Stomach (tissue), 4 donors: ENCODE measurements around the gene TMEM132D.

ENCODE experiments used
- CTCF ChIP-seq, 7 experiments: fragments of 450-650 bp in 4 of 7; fragments of 200-600 bp in 3 of 7; sonication (generic) in 3 of 7; IDR thresholded peaks; one replicate each; pipeline ENCODE4 v1.5.1; 2016 to 2019; ENCODE audit warnings: antibody characterized with exemption in 7 of 7, control low read depth in 2 of 7, mild to moderate bottlenecking in 1 of 7
- EP300 ChIP-seq: sonication (generic); formaldehyde crosslinking; IDR thresholded peaks from one replicate; pipeline ENCODE4 v1.6.1; 2017; ENCODE audit warnings: antibody characterized with exemption
- POLR2A ChIP-seq, 4 donors: fragments of 450-650 bp; IDR thresholded peaks; one replicate each; pipeline ENCODE4 v1.6.1; 2016; ENCODE audit warnings: antibody characterized with exemption in 4 of 4, control low read depth in 2 of 4, mild to moderate bottlenecking in 1 of 4, moderate library complexity in 1 of 4
- POLR2AphosphoS5 ChIP-seq, 3 donors: sonication (generic); formaldehyde crosslinking; IDR thresholded peaks; one replicate each; pipeline ENCODE4 v1.6.1; 2016; ENCODE audit warnings: antibody characterized with exemption in 3 of 3

- TF ChIP-seq POLR2A (IDR thresholded peaks at IDR 0.05) (no peak), CTCF (IDR thresholded peaks at IDR 0.05) (no peak), POLR2AphosphoS5 (IDR thresholded peaks at IDR 0.05) (no peak), EP300 (no peak)
Measured at GRCh38 chr12:129807136-129807535, 96.7 kb downstream of the TMEM132D start.
